HCEC 1CT (cell line): Measurements from ENCODE around the gene MRPS11.
"Not testable (repeated sequence)": the region's sequence is repeated elsewhere in the genome, so short reads cannot be mapped to it uniquely, and the experiment has no call there.

Source experiments
- DNase-seq: peaks from one replicate; pipeline ENCODE4 v3.0.0-alpha.2; 2017

Gene MRPS11

GRCh38 chr15:88467073-88467934 lies at the start of gene MRPS11, which contains the start of gene MRPL46:
Gene MRPS11, plus strand, starts transcription at chr15:88467708. Its CDS starts 10 bp downstream, at chr15:88467718.
Gene MRPL46, minus strand, starts transcription at chr15:88467388. Its CDS starts 11 bp downstream, at chr15:88467377.
- DNase-seq = peak; percentile 86

DNA sequence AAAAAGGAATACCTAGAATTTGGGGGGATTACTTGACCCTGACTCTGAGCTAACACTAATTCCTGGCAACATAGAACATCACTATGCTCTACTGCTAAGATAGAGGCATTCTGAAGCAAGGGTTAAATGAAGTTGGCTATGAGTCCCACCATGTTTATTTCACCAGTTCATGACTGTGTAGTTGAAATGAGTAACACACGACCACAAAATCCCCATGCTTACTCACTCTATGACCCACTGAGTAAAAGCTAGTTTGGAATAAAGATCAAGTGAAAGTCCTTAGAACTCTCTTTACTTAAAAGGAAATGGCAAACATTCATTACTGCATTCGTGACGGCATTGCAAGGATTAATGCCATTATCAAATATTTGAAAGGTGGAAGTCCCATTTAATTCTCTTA lies 47.7 kb upstream of the MRPS11 start:
- no peak for DNase-seq

- DNase-seq = no peak
Observed at GRCh38 chr15:88423331-88423730, 44.2 kb upstream of the MRPS11 start.

DNA sequence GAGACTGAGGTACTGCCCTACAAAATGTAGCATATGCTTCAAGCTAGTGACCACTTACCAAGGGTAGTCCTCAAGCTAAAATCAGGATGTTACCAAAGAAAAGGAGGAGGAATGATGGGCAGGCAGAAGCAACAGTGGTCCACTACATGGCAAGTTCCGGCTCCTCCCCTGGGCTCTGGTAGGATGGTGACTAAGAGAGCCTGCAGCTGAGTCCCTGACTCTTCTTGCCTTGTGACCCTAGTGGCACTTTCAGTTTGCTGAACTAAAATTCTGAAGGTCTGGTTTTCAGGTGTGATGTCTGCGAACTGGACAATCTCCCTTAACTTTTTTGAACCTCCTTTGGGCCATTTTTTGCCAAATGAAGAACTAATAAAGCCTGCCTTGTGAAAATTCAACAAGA lies 41.2 kb upstream of the MRPS11 start:
- no peak for DNase-seq

GRCh38 chr15:88428053-88428452 lies 39.5 kb upstream of the MRPS11 start:
- no peak for DNase-seq

- no peak for DNase-seq
Observed at GRCh38 chr15:88428805-88429605, 38.5 kb upstream of the MRPS11 start.

GRCh38 chr15:88430051-88430450 lies 37.5 kb upstream of the MRPS11 start:
- DNase-seq = no peak

- no peak for DNase-seq
Observed at GRCh38 chr15:88431441-88431840, 36.1 kb upstream of the MRPS11 start.

DNA sequence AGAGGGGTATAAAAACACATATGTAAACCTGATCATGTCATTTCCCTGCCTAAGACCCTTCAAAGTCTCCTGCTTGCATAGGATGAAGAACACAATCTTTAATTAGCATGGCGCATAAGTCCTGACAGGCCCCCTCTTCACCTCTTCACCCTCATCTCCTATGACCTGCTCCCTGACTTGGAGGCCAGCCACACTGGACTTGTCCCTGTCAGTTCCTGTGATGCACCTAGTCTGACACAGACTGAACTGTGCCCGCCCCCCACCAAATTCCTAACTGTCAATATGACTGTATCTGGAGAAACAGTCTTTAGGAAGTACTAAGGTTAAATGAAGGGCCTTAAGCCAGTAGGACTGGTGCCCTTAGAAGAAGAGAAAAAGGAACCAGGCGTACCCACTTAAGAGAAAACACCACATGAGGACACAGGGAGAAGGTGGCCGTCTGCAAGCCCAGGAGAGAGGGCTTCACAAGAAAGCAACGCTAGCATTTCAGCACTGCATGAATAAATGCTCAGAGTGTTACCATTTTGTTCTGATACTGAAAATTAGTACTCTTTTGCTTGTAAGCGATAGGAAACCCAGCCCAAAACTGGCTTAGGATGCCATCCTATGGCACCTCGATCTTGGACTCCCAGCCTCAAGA lies 34.3 kb upstream of the MRPS11 start:
- no peak for DNase-seq

GRCh38 chr15:88434106-88434505 lies 33.4 kb upstream of the MRPS11 start:
- DNase-seq = not testable (repeated sequence)

DNA sequence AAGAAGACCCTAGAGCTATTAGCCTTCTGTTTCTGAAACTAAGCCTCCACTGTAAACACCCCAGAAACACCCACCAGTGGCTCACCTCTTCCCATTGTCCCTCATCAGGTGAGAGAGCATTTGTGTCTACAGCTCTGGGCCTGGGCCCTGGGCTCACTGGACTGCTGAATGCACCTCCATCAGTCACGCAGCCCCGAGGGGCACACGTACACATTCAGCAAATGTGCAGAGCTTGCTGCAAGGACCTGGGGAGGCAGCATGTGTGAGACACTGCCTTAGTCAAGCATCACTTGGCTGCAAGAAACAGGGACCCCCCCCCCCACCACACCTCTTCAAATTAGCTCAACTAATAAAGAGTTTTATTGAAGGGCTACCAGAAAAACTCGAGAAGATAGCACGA lies 29.3 kb upstream of the MRPS11 start:
- DNase-seq = no peak

DNA sequence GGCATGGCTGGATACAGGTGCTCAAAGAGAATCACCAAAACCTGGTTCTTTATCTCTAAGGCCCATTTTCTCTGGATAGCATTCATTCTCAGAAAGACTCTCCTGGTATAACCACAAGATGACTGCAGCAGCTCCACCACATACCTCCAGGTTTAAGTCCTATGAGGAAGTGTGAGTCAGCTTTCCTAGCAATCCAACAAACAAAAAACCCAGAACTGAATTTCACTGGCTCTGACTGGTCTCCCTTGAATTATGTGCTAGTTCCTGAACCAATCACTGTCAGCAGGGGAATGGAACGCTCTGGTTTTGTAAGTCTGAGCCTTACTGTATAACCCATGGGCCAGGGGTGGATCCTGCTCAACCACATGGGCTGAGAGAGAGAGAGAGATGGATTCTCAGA lies 27.5 kb upstream of the MRPS11 start:
- DNase-seq = peak; percentile 48

DNA sequence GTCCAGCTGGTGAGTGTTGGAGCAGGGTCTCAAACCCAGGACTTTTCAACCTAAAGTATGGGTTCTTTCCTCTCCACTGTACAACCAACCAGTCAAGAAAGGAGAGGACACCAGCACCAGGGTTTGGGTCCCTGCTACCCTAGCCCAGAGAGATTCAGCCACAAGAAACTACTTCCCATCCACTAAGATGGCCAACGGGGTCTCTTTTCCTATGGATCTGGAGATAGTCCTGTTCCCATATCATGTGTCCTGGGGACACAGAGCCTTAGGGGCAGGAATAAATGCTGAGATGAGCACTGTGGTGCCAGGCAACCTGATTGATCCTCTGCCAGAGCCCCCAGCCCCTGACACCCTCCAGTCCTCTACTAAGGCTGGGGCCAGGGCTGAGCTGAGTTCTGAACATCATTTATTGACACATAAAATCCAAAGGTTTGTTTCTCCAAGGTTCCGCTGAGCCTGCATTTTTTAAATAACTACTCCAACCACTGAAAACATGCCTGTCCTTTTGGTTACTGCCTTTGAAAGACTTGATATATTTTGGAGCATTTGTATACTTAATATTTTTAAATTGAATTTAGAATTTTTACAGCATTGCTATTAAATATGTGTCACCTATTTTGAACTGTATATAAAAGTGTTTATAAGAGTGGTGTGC lies 26.3 kb upstream of the MRPS11 start:
- DNase-seq = no peak

DNA sequence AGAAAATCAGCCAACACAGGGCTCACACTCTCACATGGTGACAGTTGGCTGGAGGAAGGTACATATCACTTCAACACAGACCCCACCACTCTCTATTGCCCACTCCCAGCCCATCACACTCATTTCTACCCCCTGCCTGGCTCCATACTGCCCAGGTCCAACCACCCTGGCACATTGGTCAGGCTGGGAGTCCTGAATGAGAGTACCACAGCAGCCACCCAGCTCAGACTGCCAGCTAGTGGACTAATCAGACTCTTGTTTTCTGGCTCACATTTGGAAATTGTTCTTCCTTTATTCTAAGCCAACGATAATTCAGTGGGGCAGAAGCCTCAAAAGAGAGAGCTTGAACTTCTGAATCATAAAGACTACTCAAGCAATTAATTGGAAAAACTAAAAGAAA lies 20.3 kb upstream of the MRPS11 start:
- DNase-seq = no peak

DNA sequence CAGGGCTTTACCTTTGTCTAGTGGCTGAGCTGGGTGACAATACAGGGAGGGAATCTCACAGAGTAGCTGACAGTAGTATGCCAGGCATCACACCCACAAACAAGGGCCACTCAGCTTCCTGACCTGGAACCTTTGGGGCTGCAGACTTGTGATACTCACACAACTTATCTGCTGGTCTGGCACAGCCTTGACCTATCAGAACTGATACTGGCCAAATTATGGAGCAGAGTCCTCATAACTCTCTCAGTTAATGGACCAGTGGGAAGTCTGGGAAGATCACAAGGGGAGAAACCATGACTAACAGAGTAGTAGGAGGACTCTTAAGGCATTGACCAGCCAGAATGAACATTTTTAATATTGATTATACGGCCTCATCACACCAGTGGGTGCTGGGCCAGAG lies 19.8 kb upstream of the MRPS11 start:
- no peak for DNase-seq

GRCh38 chr15:88448991-88449461 lies 18.5 kb upstream of the MRPS11 start:
- DNase-seq = no peak

DNA sequence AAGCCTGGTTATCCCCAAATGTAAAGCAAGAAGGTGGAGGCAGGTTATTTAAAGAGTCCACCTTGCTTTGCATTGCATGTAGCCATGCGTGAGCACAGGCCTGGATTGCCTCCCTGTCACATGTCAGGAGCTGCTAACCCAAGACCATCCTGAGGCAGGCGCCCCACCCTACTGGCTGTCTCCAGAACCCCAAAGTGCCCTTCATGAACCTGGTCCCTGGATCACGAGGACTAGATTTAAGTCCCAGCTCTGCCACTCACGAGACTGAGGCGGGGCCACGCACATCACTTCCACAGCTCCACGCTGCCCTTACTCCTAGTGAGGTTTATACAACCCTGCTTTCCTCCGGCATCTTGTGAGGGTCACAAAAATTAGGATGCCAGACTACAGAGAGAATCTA lies 17.9 kb upstream of the MRPS11 start:
- no peak for DNase-seq

- peak; percentile 48 for DNase-seq
Observed at GRCh38 chr15:88450125-88450798, 17.2 kb upstream of the MRPS11 start.

DNA sequence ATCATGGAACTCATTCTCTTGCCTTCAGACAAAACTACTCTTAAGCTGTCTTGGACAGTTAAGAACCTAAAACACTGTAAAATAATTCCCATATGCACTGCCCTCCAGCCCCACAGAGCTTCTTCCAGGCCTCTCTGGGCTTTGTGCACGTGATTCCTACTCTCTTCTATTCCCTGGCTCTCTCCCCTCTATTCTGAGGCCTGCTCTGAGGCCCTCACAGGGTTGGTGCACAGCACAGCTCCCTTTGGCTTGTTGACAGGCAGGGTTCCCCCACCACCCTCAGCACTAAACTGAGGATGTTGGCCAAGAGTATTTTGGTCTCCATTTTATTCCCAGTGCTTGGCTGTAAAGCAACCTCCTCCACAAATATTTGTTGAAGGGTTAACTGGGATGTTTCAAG lies 13.9 kb upstream of the MRPS11 start:
- DNase-seq = no peak

DNA sequence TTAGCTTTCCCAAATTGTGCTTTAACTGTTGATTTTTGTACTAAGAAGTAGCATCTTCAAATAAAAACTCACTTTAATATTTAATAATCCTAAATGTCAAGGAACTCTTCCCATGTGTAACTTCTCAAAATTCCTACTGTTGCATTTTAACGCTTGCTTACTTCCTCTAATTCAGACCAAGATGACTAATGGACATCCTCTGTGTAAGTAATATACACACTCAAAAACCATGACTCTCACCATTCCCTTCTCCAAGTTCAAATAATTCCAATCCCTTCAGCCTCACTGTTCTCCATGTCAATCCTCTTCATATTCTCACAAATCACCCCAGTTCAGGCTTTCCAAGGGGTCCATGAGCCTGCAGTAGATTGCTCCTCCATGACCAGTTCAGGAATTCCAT lies 13.3 kb upstream of the MRPS11 start:
- DNase-seq = peak; percentile 49

DNA sequence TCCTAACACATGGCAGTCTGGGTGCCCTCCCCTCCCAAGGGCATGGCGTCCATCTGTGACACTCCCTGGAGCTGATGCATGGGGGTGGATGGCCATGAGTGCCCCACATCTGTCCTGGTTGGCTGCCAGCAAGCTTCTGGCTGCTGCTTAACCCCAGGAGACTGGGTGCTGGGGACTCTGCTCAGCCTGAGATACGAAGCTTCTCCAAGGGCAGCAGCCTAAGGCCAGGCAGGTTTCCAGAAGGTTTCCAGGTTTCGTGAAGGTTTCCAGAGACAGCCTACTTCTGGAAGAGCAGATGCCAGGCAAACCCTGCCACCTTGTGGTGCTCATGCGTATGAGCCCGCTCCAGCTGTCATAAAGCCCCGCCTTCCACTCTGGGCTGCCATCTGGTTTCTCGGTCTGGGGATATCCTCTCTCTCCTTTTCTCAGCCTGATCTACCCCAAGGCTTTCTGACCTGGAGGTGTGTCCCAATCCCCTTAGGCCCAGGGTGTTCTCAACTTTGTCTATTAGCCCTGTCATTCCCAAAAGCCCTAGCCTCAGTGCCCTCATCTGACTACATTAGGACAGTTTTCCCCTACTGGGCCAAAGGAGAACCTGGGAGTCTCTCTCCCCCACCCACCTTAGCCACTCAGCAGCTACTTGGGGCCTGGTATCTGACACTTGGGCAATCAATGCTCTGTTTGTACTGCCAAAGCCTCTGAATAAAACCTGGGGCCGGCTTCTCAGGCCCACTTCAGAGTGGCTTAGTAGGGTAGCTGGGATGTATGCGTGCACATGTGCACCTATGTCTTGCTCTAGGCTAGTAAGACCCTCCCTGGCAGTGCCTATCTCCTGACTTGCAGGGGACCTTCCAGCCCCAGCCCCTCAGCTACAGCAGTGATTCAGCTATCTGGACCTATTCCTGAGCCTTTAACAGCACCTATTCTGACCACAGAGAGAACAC lies 12.4 kb upstream of the MRPS11 start:
- peak; percentile 53 for DNase-seq
